GM12878 (cell line): ENCODE data around the gene DYRK4. TPM values are rescaled to one million over a fixed set of nuclear protein-coding genes. Genes with fewer than 3 reads are reported as not detected.

Source experiments
- ATAC-seq: fragments of 200-7000 bp; cut with Tn5 transposase; 3 replicates; pipeline ENCODE4 v1.9.1; 2020; ENCODE audit warnings: mild to moderate bottlenecking, moderate library complexity
- BruUV-seq: library from RNA; stranded (reverse); fragments of 400-500 nt; replicated peaks from 2 replicates; lab custom pipeline; 2021; lab: Mats Ljungman, UMichigan
- CTCF ChIA-PET: fragments of 300-600 bp; sonication (Branson Sonifier 250); formaldehyde crosslinking; extraction: SDS; loops from one replicate; lab custom pipeline; 2021; ENCODE audit warnings: inconsistent platforms; lab: Yijun Ruan, JAX
- POLR2A ChIA-PET: fragments of 350-600 bp; formaldehyde crosslinking; extraction: SDS; loops from one replicate; lab custom pipeline; 2021; ENCODE audit warnings: inconsistent platforms; lab: Charles Lee
- RAD21 ChIA-PET: fragments of 300-600 bp; sonication (Branson Sonifier 250); formaldehyde crosslinking; loops from one replicate; lab custom pipeline; 2023; ENCODE audit warnings: antibody characterized with exemption; ENCODE audit not compliant: unreplicated experiment; lab: Charles Lee
- SMC1A ChIA-PET: fragments of 300-600 bp; sonication (Branson Sonifier 250); formaldehyde crosslinking; loops from one replicate; lab custom pipeline; 2023; ENCODE audit not compliant: unreplicated experiment, uncharacterized antibody; lab: Charles Lee
- DNase-seq: peaks from one replicate; pipeline ENCODE4 v3.0.0-alpha.2; 2011; ENCODE audit warnings: low read depth, low spot score
- FAIRE-seq: peaks from 3 replicates; lab custom pipeline; 2011; peaks lifted over from hg19 to GRCh38; lab: Jason Lieb, UNC
- H2AFZ ChIP-seq: 2 replicates; pipeline ENCODE4 v1.6.0; 2011; ENCODE audit warnings: low read depth, low read length, control low read depth; ENCODE audit not compliant: control insufficient read depth
- H3K27ac ChIP-seq: 2 replicates; pipeline ENCODE4 v1.5.1; 2011; ENCODE audit warnings: control low read depth; ENCODE audit not compliant: control insufficient read depth, insufficient read depth
- H3K27me3 ChIP-seq, 2 experiments: replicated peaks in 1 of 2; 2 replicates each; pipeline versions ENCODE4 v1.6.0 to v1.6.1; 2011; ENCODE audit warnings: low read length in 1 of 2; ENCODE audit not compliant: control insufficient read depth in 2 of 2, insufficient read depth in 2 of 2
- H3K36me3 ChIP-seq, 2 experiments: 2 replicates each; pipeline ENCODE4 v1.5.1; 2011; ENCODE audit warnings: low read length in 1 of 2; ENCODE audit not compliant: control insufficient read depth in 2 of 2, insufficient read depth in 2 of 2
- H3K4me1 ChIP-seq: 2 replicates; pipeline ENCODE4 v1.6.1; 2011; ENCODE audit warnings: mild to moderate bottlenecking, low read length, moderate library complexity, mixed read lengths; ENCODE audit not compliant: control insufficient read depth, insufficient read depth
- H3K4me2 ChIP-seq: 2 replicates; pipeline ENCODE4 v1.6.0; 2011; ENCODE audit warnings: control low read depth; ENCODE audit not compliant: control insufficient read depth, insufficient read depth
- H3K4me3 ChIP-seq: fragments of 200-600 bp; sonication (generic); 2 replicates; pipeline ENCODE4 v1.5.1; 2016
- H3K79me2 ChIP-seq: 2 replicates; pipeline ENCODE4 v1.6.0; 2011; ENCODE audit warnings: low read length; ENCODE audit not compliant: control insufficient read depth, insufficient read depth
- H3K9ac ChIP-seq: 2 replicates; pipeline ENCODE4 v1.8.0; 2011; ENCODE audit warnings: low read length, control low read depth, mixed read lengths; ENCODE audit not compliant: control insufficient read depth, insufficient read depth
- H3K9me3 ChIP-seq: replicated peaks from 3 replicates; pipeline ENCODE4 v1.5.1; 2011; ENCODE audit warnings: mild to moderate bottlenecking, low read length; ENCODE audit not compliant: control insufficient read depth, insufficient read depth
- H4K20me1 ChIP-seq: 2 replicates; pipeline ENCODE4 v1.6.0; 2011; ENCODE audit not compliant: control insufficient read depth, insufficient read depth
- BMI1 ChIP-seq: fragments of 450-650 bp; IDR thresholded peaks from 2 replicates; pipeline ENCODE4 v1.6.1; 2016; ENCODE audit warnings: mild to moderate bottlenecking, moderate library complexity, borderline replicate concordance
- CHD1 ChIP-seq: IDR thresholded peaks from 2 replicates; pipeline ENCODE4 v1.6.1; 2012; ENCODE audit warnings: low read depth, low read length, improper control_type of control experiment
- CHD2 ChIP-seq: IDR thresholded peaks from 2 replicates; pipeline ENCODE4 v1.6.1; 2011; ENCODE audit warnings: low read depth, low read length, improper control_type of control experiment, borderline replicate concordance
- CREM ChIP-seq: IDR thresholded peaks from 2 replicates; pipeline ENCODE4 v1.6.1; 2014; ENCODE audit warnings: antibody characterized with exemption, low read depth
- HDAC2 ChIP-seq: fragments of 200-600 bp; sonication (generic); IDR thresholded peaks from 2 replicates; pipeline ENCODE4 v1.6.1; 2017
- IRF4 ChIP-seq: IDR thresholded peaks from 2 replicates; pipeline ENCODE4 v1.6.1; 2011; ENCODE audit warnings: low read depth, low read length
- NFIC ChIP-seq: IDR thresholded peaks from 2 replicates; pipeline ENCODE4 v1.6.1; 2012; ENCODE audit warnings: low read depth, mild to moderate bottlenecking, inconsistent platforms, low read length, moderate library complexity
- POU2F2 ChIP-seq: IDR thresholded peaks from 3 replicates; pipeline ENCODE4 v1.6.1; 2011; ENCODE audit warnings: low read depth, mild to moderate bottlenecking, low read length, borderline replicate concordance
- SIN3A ChIP-seq: IDR thresholded peaks from 2 replicates; pipeline ENCODE4 v1.6.1; 2012; ENCODE audit warnings: low read depth, low read length, improper control_type of control experiment
- SMARCA5 ChIP-seq: fragments of 450-650 bp; IDR thresholded peaks from 2 replicates; pipeline ENCODE4 v1.6.1; 2017; ENCODE audit warnings: mild to moderate bottlenecking
- TAF1 ChIP-seq: IDR thresholded peaks from 2 replicates; pipeline ENCODE4 v1.6.1; 2011; ENCODE audit warnings: mild to moderate bottlenecking, low read depth, low read length, borderline replicate concordance
- TCF12 ChIP-seq: IDR thresholded peaks from 2 replicates; pipeline ENCODE4 v1.6.1; 2011; ENCODE audit warnings: low read depth, mild to moderate bottlenecking, low read length
- YBX1 ChIP-seq: fragments of 450-650 bp; IDR thresholded peaks from 2 replicates; pipeline ENCODE4 v1.6.1; 2016; ENCODE audit warnings: antibody characterized with exemption
- ZNF217 ChIP-seq: fragments of 450-650 bp; IDR thresholded peaks from 2 replicates; pipeline ENCODE4 v1.6.1; 2017; ENCODE audit warnings: antibody characterized with exemption, mild to moderate bottlenecking
- WGBS: methylation state at CpG from one replicate; pipeline ENCODE4 v1.1.6; 2016; ENCODE audit warnings: low lambda C conversion rate; ENCODE audit not compliant: insufficient replicate concordance, insufficient coverage; ENCODE audit errors: missing lambda C conversion rate; 5-methylcytosine and 5-hydroxymethylcytosine counted together
- in situ Hi-C: fragments of 300-500 bp; cut with MboI; formaldehyde crosslinking; loops from 9 replicates; pipeline ENCODE4 v1.14.3; 2018; ENCODE audit warnings: mixed read lengths
- intact Hi-C: fragments of 100-400 bp; cut with micrococcal nuclease; formaldehyde crosslinking; loops from one replicate; pipeline ENCODE4 v1.14.2; 2022; ENCODE audit not compliant: unreplicated experiment
- polyA plus RNA-seq, 11 experiments: library from polyadenylated mRNA; depleted of rRNA in 4 of 11; unstranded in 6 of 11; stranded (reverse) in 5 of 11; fragments of >200 nt; fragmentation: Nextera tagmentation in 4 of 11; fragmentation: Illumina TruSeq in 1 of 11; extraction: Ambion mirVana in 4 of 11; extraction: Trizol in 1 of 11; gene quantifications; 1 replicate in 1 of 11; 2 replicates in 10 of 11; pipeline versions ENCODE4 v1.2.1 to v1.2.3, GENCODE V29; 2011 to 2016; ENCODE audit warnings: inconsistent platforms in 2 of 11, missing spikeins in 2 of 11, low read depth in 1 of 11
- total RNA-seq, 4 experiments: library from RNA; depleted of rRNA in 3 of 4; stranded (reverse); fragments of >200 nt in 3 of 4; fragmentation: Illumina TruSeq in 1 of 4; extraction: Trizol in 1 of 4; gene quantifications; 2 replicates each; pipeline versions ENCODE4 v1.2.1 to v1.2.3, GENCODE V29; 2013 to 2021
- TF ChIP-seq, protein P1 (sequence below): fragments of 450-650 bp; IDR thresholded peaks from 2 replicates; pipeline ENCODE4 v1.6.1; 2017; ENCODE audit warnings: mild to moderate bottlenecking
- TF ChIP-seq, protein P2 (sequence below): fragments of 450-650 bp; IDR thresholded peaks from 2 replicates; pipeline ENCODE4 v1.6.1; 2017; ENCODE audit warnings: mild to moderate bottlenecking, low read depth, inconsistent platforms; ENCODE audit not compliant: poor library complexity, severe bottlenecking

DYRK4 gene
- total and polyA plus RNA-seq, 10 of the 15 experiments (the other 5 are each of a cell fraction or from before 2014, with no cell fraction given): 30.8 to 66.7 (median 46.8) TPM

DNA sequence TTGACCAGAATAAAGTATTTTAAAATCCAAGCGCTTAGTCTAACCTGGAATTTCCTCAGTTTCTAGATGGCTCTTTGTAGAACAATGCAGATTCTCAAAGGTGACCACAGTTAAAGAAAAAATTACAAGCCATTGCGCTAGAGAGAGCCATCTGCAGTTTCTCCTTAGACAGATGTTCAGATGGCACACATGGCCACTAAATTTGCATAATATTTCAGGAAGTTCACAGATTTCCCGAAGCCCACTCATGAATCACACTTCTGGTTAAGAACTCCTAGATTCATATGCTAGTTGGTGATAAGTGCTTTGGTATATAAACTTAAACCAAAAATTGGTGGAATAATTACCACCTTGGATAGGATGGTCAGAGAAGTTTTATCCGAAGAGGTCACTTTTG is 86.1 kb downstream of the DYRK4 start (continued):
- TF ChIP-seq, protein P1, sequence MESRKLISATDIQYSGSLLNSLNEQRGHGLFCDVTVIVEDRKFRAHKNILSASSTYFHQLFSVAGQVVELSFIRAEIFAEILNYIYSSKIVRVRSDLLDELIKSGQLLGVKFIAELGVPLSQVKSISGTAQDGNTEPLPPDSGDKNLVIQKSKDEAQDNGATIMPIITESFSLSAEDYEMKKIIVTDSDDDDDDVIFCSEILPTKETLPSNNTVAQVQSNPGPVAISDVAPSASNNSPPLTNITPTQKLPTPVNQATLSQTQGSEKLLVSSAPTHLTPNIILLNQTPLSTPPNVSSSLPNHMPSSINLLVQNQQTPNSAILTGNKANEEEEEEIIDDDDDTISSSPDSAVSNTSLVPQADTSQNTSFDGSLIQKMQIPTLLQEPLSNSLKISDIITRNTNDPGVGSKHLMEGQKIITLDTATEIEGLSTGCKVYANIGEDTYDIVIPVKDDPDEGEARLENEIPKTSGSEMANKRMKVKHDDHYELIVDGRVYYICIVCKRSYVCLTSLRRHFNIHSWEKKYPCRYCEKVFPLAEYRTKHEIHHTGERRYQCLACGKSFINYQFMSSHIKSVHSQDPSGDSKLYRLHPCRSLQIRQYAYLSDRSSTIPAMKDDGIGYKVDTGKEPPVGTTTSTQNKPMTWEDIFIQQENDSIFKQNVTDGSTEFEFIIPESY: no peak
- TF ChIP-seq TAF1 (no peak), YBX1 (no peak), HDAC2 (no peak), BMI1 (no peak)

DNA sequence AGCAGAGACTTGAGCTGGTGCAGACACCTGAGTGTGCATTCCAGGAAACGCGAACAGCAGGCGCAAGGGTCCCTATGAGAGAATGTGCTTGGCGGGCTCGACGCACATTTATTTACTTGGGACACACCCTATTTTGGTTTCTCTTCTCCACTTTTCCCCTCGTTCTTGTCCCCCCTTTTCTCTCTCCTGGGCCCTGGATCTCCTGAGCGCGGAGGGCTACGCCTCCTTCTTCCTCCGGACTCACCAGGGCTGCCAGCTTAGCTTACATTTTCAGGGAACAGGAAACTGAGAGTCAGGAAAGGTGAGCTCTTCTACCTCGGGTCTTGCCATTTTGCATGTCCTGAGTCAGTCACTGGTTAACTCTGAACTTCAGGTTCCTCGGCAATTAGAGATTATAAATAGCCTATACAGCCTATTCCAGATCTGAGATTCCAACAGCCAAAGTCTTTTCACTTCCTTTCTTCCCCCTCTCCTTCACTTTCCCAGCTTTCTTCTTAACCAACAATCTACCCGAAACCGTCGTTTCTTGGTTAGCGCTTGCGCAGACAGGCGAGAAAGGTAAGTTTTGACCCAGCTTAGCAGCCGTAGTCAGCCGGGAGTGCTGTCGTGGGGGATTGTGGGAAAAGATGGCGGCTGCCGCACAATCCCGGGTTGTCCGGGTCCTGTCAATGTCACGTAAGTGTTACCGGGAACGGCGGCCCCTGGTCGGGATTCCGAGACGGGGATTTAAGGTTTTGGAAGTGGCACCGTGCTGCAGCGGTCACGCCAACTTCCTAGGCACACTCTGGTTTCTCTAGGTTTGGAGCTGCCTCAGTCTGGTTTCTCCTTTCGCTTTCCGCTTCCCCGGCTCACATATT is 86.7 kb downstream of the DYRK4 start, which contains the start of the genes AKAP3 and NDUFA9:
AKAP3 (minus strand) TSS at position 551 of the 857 bp plus-strand sequence. CDS start 10,855 bp downstream, outside the sequence.
NDUFA9 (plus strand) TSS at position 614 of the 857 bp plus-strand sequence; CDS start at position 627, 13 bp downstream.
- Histone ChIP-seq H4K20me1 (no peaks in the 10 kb centered on the region), H3K4me3 (peak within 1 kb of the TSS; percentile 92), H3K4me2 (peak within 1 kb of the TSS; percentile 98), H3K4me1 (peaks cover 16% of the 10 kb centered on the region; the same call in 1 of the 2 replicates), H3K79me2 (peaks cover 47% of the 10 kb centered on the region), H2AFZ (peak within 1 kb of the TSS; percentile 84), H3K27me3 (no peaks in the 10 kb centered on the region), H3K36me3 (0 out of 4 replicates have a peak, but pooled peaks cover 0 to 2% of the 10 kb centered on the region in 2 experiments), H3K9me3 (no peaks in the 10 kb centered on the region), H3K9ac (peak within 1 kb of the TSS; percentile 81), H3K27ac (peak within 1 kb of the TSS; percentile 93)
- ChIA-PET RAD21 (interaction anchor here (0.7 to 2.2 kb wide), 4 partner anchors 11 to 1041 kb away, joined by 3 to 14 read pairs (median 6); no protein-coding TSS in a partner anchor), CTCF (interaction anchor here (0.7 to 2.3 kb wide), 7 partner anchors 15 to 642 kb away, joined by 3 to 14 read pairs (median 3); no protein-coding TSS in a partner anchor), SMC1A (interaction anchor here (0.7 to 1.4 kb wide), 5 partner anchors 10 to 119 kb away, joined by 3 to 6 read pairs (median 4); no protein-coding TSS in a partner anchor), POLR2A (interaction anchor here (0.6 to 0.7 kb wide), 3 partner anchors 48 to 176 kb away, joined by 3 to 4 read pairs (median 3); no protein-coding TSS in a partner anchor)
- DNase-seq (peak; percentile 64), ATAC-seq (peak; percentile 96), FAIRE-seq (peak; percentile 84)
- WGBS: under 1% methylated on average over 39 of the region's 39 CpGs
- in situ Hi-C loops (no loop called here), intact Hi-C loops (loop anchor here (2.0 kb wide), 1 partner anchor 44 kb away; no protein-coding TSS in a partner anchor)
- BruUV-seq: TSS peak; percentile 99
- peak; percentile 46; the same call in 1 of the 2 replicates for TF ChIP-seq CHD2
- TF ChIP-seq, protein P2, sequence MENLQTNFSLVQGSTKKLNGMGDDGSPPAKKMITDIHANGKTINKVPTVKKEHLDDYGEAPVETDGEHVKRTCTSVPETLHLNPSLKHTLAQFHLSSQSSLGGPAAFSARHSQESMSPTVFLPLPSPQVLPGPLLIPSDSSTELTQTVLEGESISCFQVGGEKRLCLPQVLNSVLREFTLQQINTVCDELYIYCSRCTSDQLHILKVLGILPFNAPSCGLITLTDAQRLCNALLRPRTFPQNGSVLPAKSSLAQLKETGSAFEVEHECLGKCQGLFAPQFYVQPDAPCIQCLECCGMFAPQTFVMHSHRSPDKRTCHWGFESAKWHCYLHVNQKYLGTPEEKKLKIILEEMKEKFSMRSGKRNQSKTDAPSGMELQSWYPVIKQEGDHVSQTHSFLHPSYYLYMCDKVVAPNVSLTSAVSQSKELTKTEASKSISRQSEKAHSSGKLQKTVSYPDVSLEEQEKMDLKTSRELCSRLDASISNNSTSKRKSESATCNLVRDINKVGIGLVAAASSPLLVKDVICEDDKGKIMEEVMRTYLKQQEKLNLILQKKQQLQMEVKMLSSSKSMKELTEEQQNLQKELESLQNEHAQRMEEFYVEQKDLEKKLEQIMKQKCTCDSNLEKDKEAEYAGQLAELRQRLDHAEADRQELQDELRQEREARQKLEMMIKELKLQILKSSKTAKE: peak; percentile 63
- no peak for TF ChIP-seq CHD1
- peak; percentile 93 for TF ChIP-seq SIN3A
- no peak for TF ChIP-seq SMARCA5
- peak; percentile 79 for TF ChIP-seq IRF4
- peak; percentile 88 for TF ChIP-seq POU2F2
- TF ChIP-seq TCF12: peak; percentile 51; the same call in 1 of the 2 replicates
- no peak for TF ChIP-seq ZNF217
- TF ChIP-seq CREM: peak; percentile 71
- TF ChIP-seq NFIC: peak; percentile 51; the same call in 1 of the 2 replicates
